ENCODE data around the gene HUWE1. TPM values are rescaled to one million over a fixed set of nuclear protein-coding genes. Genes with fewer than 3 reads are reported as not detected.

HUWE1 gene
- total RNA-seq, 1 experiment from 2014 or later = 231 TPM

- ATAC-seq (no peak), DNase-seq (ENCODE audit: low read depth, low spot score) (no peak)
- intact Hi-C loops (cut with micrococcal nuclease; ENCODE audit: unreplicated experiment) = loop anchor here (10.0 kb wide), 1 partner anchor 147 kb away; no protein-coding TSS in a partner anchor
- no peaks in the 10 kb centered on the region; the same call in 1 of the 2 replicates for H3K36me3 ChIP-seq (ENCODE audit: control insufficient read depth, insufficient read depth, low read length)
- BruUV-seq (replicated peaks) = no TSS peak
- ChIA-PET POLR2A (no interaction called here), CTCF (no interaction called here)
- H3K27ac ChIP-seq (ENCODE audit: low read length) = no peak overlapping the region
- no peaks in the 10 kb centered on the region for H3K9me3 ChIP-seq (ENCODE audit: control insufficient read depth, insufficient read depth, low read depth, low read length)
- no peaks in the 10 kb centered on the region for H3K27me3 ChIP-seq (ENCODE audit: control insufficient read depth, insufficient read depth, low read length)
- TF ChIP-seq CTCF (IDR thresholded peaks at IDR 0.05) = no peak
- TF ChIP-seq TCF7L2 (IDR thresholded peaks at IDR 0.05; ENCODE audit: low read depth, low read length) = no peak
- no peak for TF ChIP-seq SIN3A (IDR thresholded peaks at IDR 0.05; ENCODE audit: borderline replicate concordance, insufficient read depth, low read depth, low read length)
- TF ChIP-seq REST (IDR thresholded peaks at IDR 0.05; ENCODE audit: insufficient read depth in 1 of 2, low read depth in 2 of 2, low read length in 1 of 2) = no peak
- no peak for TF ChIP-seq POLR2AphosphoS5 (IDR thresholded peaks at IDR 0.05; ENCODE audit: low read depth, low read length)
- no peaks in the 10 kb centered on the region for H3K4me1 ChIP-seq (ENCODE audit: control insufficient read depth, insufficient read depth, low read length)
- H3K4me3 ChIP-seq (ENCODE audit: low read depth in 2 of 2, low read length in 2 of 2) = no peak overlapping the region
- in situ Hi-C loops (cut with HindIII; ENCODE audit: low pct_unique_long_range_greater_than_20kb, low sequenced_read_pairs) = no loop called here
These were observed 1.8 kb upstream of the HUWE1 start for GRCh38 chrX:53688300-53688699.

GRCh38 chrX:53685711-53686110, 808 bp downstream of the HUWE1 start:
- CTCF ChIA-PET = interaction anchor here (0.7 to 1.1 kb wide), 2 partner anchors 147 to 210 kb away, joined by 3 to 4 read pairs; no protein-coding TSS in a partner anchor
- in situ Hi-C loops (cut with HindIII; ENCODE audit: low pct_unique_long_range_greater_than_20kb, low sequenced_read_pairs) = no loop called here
- Histone ChIP-seq H3K27ac (ENCODE audit: low read length) (peak overlapping the region; percentile 96), H3K4me1 (ENCODE audit: control insufficient read depth, insufficient read depth, low read length) (peaks cover 5% of the 10 kb centered on the region), H3K27me3 (ENCODE audit: control insufficient read depth, insufficient read depth, low read length) (no peaks in the 10 kb centered on the region), H3K9me3 (ENCODE audit: control insufficient read depth, insufficient read depth, low read depth, low read length) (no peaks in the 10 kb centered on the region), H3K36me3 (ENCODE audit: control insufficient read depth, insufficient read depth, low read length) (peaks cover 3% of the 10 kb centered on the region), H3K4me3 (ENCODE audit: low read depth in 2 of 2, low read length in 2 of 2) (peak overlapping the region; percentile 74 to 83)
- ATAC-seq (no peak), DNase-seq (ENCODE audit: low read depth, low spot score) (no peak)
- no TSS peak for BruUV-seq (replicated peaks)
- intact Hi-C loops (cut with micrococcal nuclease; ENCODE audit: unreplicated experiment) = loop anchor here (10.0 kb wide), 1 partner anchor 149 kb away; no protein-coding TSS in a partner anchor
- TF ChIP-seq POLR2AphosphoS5 (IDR thresholded peaks at IDR 0.05; ENCODE audit: low read depth, low read length) (no peak), REST (IDR thresholded peaks at IDR 0.05; ENCODE audit: insufficient read depth in 1 of 2, low read depth in 2 of 2, low read length in 1 of 2) (no peak), CTCF (IDR thresholded peaks at IDR 0.05) (no peak), SIN3A (IDR thresholded peaks at IDR 0.05; ENCODE audit: borderline replicate concordance, insufficient read depth, low read depth, low read length) (no peak), TCF7L2 (IDR thresholded peaks at IDR 0.05; ENCODE audit: low read depth, low read length) (no peak)
- POLR2A ChIA-PET = interaction anchor here (0.7 kb wide), 1 partner anchor 426 kb away, joined by 3 read pairs; no protein-coding TSS in a partner anchor
